NCI-H446 (cell line): Measurements from ENCODE around the gene STK10.

Experiments used
- DNase-seq, 2 experiments: peaks; one replicate each; lab custom pipeline; 2025; lab: John Stamatoyannopoulos, UW

The STK10 gene

GRCh38 chr5:172188893-172189692, 1.1 kb upstream of the STK10 start:
- DNase-seq: no peak

- DNase-seq: no peak
Observed at GRCh38 chr5:172187118-172188032, 649 bp downstream of the STK10 start.

GRCh38 chr5:172186114-172186695, 1.8 kb downstream of the STK10 start:
- DNase-seq: no peak

- DNase-seq: no peak
Observed at GRCh38 chr5:172185096-172185461, 2.9 kb downstream of the STK10 start.

- DNase-seq: no peak
Observed at GRCh38 chr5:172183881-172184280, 4.1 kb downstream of the STK10 start.

- no peak for DNase-seq
Observed at GRCh38 chr5:172182291-172182690, 5.7 kb downstream of the STK10 start.

GRCh38 chr5:172180936-172181335, 7.1 kb downstream of the STK10 start:
- no peak for DNase-seq

- DNase-seq: no peak
Observed at GRCh38 chr5:172178991-172179989, 8.7 kb downstream of the STK10 start.

- DNase-seq: no peak
Observed at GRCh38 chr5:172178301-172178987, 9.6 kb downstream of the STK10 start.

- DNase-seq: no peak
Observed at GRCh38 chr5:172177176-172177575, 10.8 kb downstream of the STK10 start.

- DNase-seq: no peak
Observed at GRCh38 chr5:172175263-172175719, 12.7 kb downstream of the STK10 start.

GRCh38 chr5:172173564-172174153, 14.4 kb downstream of the STK10 start:
- no peak for DNase-seq

GRCh38 chr5:172172912-172173563, 15.0 kb downstream of the STK10 start:
- no peak for DNase-seq

GRCh38 chr5:172171118-172171517, 16.9 kb downstream of the STK10 start:
- no peak for DNase-seq

GRCh38 chr5:172170251-172170701, 17.7 kb downstream of the STK10 start:
- peak; percentile 51 to 85 for DNase-seq

- DNase-seq: no peak
Observed at GRCh38 chr5:172169216-172169615, 18.8 kb downstream of the STK10 start.

- DNase-seq: no peak
Observed at GRCh38 chr5:172168311-172168710, 19.7 kb downstream of the STK10 start.

GRCh38 chr5:172167895-172168294, 20.1 kb downstream of the STK10 start:
- DNase-seq: no peak

- DNase-seq: no peak
Observed at GRCh38 chr5:172166030-172166826, 21.8 kb downstream of the STK10 start.
